HS-5 (cell line): ENCODE data around the gene ZNF219.

Experiments
- DNase-seq: peaks from one replicate; pipeline ENCODE4 v3.0.0-alpha.2; 2012; ENCODE audit warnings: low read depth

ZNF219 gene

GRCh38 chr14:21098076-21098891 lies at the start of gene ZNF219:
Gene ZNF219 (minus strand): TSS chr14:21098655. CDS start chr14:21093591, 5,064 bp downstream.
- DNase-seq, result no peak

GRCh38 chr14:21145437-21145836 lies 47.0 kb upstream of the ZNF219 start:
- no peak for DNase-seq

- DNase-seq, result no peak
Measured at GRCh38 chr14:21142357-21142756, 43.9 kb upstream of the ZNF219 start.

- no peak for DNase-seq
Measured at GRCh38 chr14:21136024-21136423, 37.6 kb upstream of the ZNF219 start.

- DNase-seq, result no peak
Measured at GRCh38 chr14:21133901-21134300, 35.4 kb upstream of the ZNF219 start.

- DNase-seq, result no peak
Measured at GRCh38 chr14:21123429-21123828, 25.0 kb upstream of the ZNF219 start.

GRCh38 chr14:21121122-21121521 lies 22.7 kb upstream of the ZNF219 start:
- no peak for DNase-seq

- no peak for DNase-seq
Measured at GRCh38 chr14:21120686-21121085, 22.2 kb upstream of the ZNF219 start.

GRCh38 chr14:21118933-21119332 lies 20.5 kb upstream of the ZNF219 start:
- no peak for DNase-seq

- no peak for DNase-seq
Measured at GRCh38 chr14:21113369-21113768, 14.9 kb upstream of the ZNF219 start.

GRCh38 chr14:21112255-21112654 lies 13.8 kb upstream of the ZNF219 start:
- DNase-seq, result no peak

GRCh38 chr14:21109377-21110138 lies 11.1 kb upstream of the ZNF219 start:
- DNase-seq, result no peak

- DNase-seq, result no peak
Measured at GRCh38 chr14:21108791-21109190, 10.3 kb upstream of the ZNF219 start.

GRCh38 chr14:21107283-21107800 lies 8.9 kb upstream of the ZNF219 start:
- DNase-seq, result no peak

GRCh38 chr14:21106498-21107282 lies 8.2 kb upstream of the ZNF219 start:
- no peak for DNase-seq

- no peak for DNase-seq
Measured at GRCh38 chr14:21106176-21106497, 7.7 kb upstream of the ZNF219 start.

GRCh38 chr14:21105095-21105494 lies 6.6 kb upstream of the ZNF219 start:
- no peak for DNase-seq

- no peak for DNase-seq
Measured at GRCh38 chr14:21104448-21105060, 6.1 kb upstream of the ZNF219 start.

GRCh38 chr14:21103710-21104447 lies 5.4 kb upstream of the ZNF219 start:
- peak; percentile 78 for DNase-seq

- DNase-seq, result no peak
Measured at GRCh38 chr14:21103411-21103709, 4.9 kb upstream of the ZNF219 start.
